A549 (cell line): ENCODE measurements around the gene CD300LF. TPM values are rescaled to one million over a fixed set of nuclear protein-coding genes. Genes with fewer than 3 reads are reported as not detected.

ENCODE experiments used
- ATAC-seq, 2 experiments: fragments of 200-7000 bp in 1 of 2; fragments of >200 bp in 1 of 2; cut with Nextera tagmentation in 1 of 2; cut with Tn5 transposase in 1 of 2; 3 replicates each; pipeline versions ENCODE4 v1.8.0 to v1.9.1; 2018 to 2020; ENCODE audit warnings: mild to moderate bottlenecking in 1 of 2, moderate library complexity in 1 of 2
- CTCF ChIA-PET: fragments of 300-600 bp; sonication (Branson Sonifier 250); formaldehyde crosslinking; extraction: SDS; loops from one replicate; lab custom pipeline; 2021; ENCODE audit warnings: antibody characterized with exemption, inconsistent platforms; lab: Yijun Ruan, JAX
- POLR2A ChIA-PET: fragments of 350-600 bp; formaldehyde crosslinking; extraction: SDS; loops from one replicate; lab custom pipeline; 2021; ENCODE audit warnings: antibody characterized with exemption, inconsistent platforms; lab: Yijun Ruan, JAX
- DNase-seq, 2 experiments: peaks; one replicate each; pipeline versions ENCODE4 v3.0.0 to v3.0.0-alpha.2; 2011 to 2016; ENCODE audit warnings: low read depth in 1 of 2, low spot score in 1 of 2
- FAIRE-seq: peaks from 2 replicates; lab custom pipeline; 2011; peaks lifted over from hg19 to GRCh38; lab: Jason Lieb, UNC
- H3K27ac ChIP-seq, 2 experiments: fragments of >200 bp; sonication (Bioruptor Twin); formaldehyde crosslinking; 3 replicates each; pipeline ENCODE4 v1.5.1; 2016 to 2017
- H3K4me1 ChIP-seq: fragments of >200 bp; sonication (Bioruptor Twin); formaldehyde crosslinking; 3 replicates; pipeline ENCODE4 v1.6.1; 2016
- H3K4me2 ChIP-seq: fragments of >200 bp; sonication (Bioruptor Twin); formaldehyde crosslinking; 3 replicates; pipeline ENCODE4 v1.6.1; 2016
- H3K4me3 ChIP-seq: fragments of >200 bp; sonication (Bioruptor Twin); formaldehyde crosslinking; 3 replicates; pipeline ENCODE4 v1.5.1; 2016
- H3K9me3 ChIP-seq: fragments of >200 bp; sonication (Bioruptor Twin); formaldehyde crosslinking; 3 replicates; pipeline ENCODE4 v1.6.1; 2016
- CBX8 ChIP-seq: fragments of 200-600 bp; sonication (generic); IDR thresholded peaks from 2 replicates; pipeline ENCODE4 v1.6.1; 2016
- E2F6 ChIP-seq: IDR thresholded peaks from 2 replicates; pipeline ENCODE4 v1.6.1; 2012; ENCODE audit warnings: low read depth, borderline replicate concordance
- GATA3 ChIP-seq: IDR thresholded peaks from 2 replicates; pipeline ENCODE4 v1.6.1; 2012; ENCODE audit warnings: borderline replicate concordance
- HEYL ChIP-seq: fragments of 250-450 bp; sonication (Bioruptor Pico); IDR thresholded peaks from 2 replicates; pipeline ENCODE4 v1.8.0; 2021; ENCODE audit warnings: mild to moderate bottlenecking, moderate library complexity
- HOXA7 ChIP-seq: fragments of 250-450 bp; sonication (Bioruptor Pico); IDR thresholded peaks from 2 replicates; pipeline ENCODE4 v1.5.0; 2020; ENCODE audit warnings: mild to moderate bottlenecking, moderate library complexity
- MYC ChIP-seq: IDR thresholded peaks from 2 replicates; pipeline ENCODE4 v1.6.1; 2012; ENCODE audit warnings: mild to moderate bottlenecking, inconsistent platforms, low read length, improper control_type of control experiment, borderline replicate concordance
- PHF8 ChIP-seq: fragments of 200-600 bp; sonication (generic); IDR thresholded peaks from 2 replicates; pipeline ENCODE4 v1.6.1; 2016; ENCODE audit warnings: low read depth, mild to moderate bottlenecking, antibody characterized with exemption, moderate library complexity, borderline replicate concordance
- RAD21 ChIP-seq, 2 experiments: fragments of >200 bp in 1 of 2; sonication (Bioruptor Twin) in 1 of 2; formaldehyde crosslinking in 1 of 2; IDR thresholded peaks in 1 of 2; conservative IDR thresholded peaks in 1 of 2; 2 replicates in 1 of 2; 3 replicates in 1 of 2; pipeline ENCODE4 v1.6.1; 2012 to 2018; ENCODE audit warnings: inconsistent platforms in 1 of 2
- RNF2 ChIP-seq: fragments of 200-600 bp; sonication (generic); IDR thresholded peaks from 2 replicates; pipeline ENCODE4 v1.6.1; 2016; ENCODE audit warnings: low read depth, mild to moderate bottlenecking, antibody characterized with exemption, moderate library complexity, borderline replicate concordance
- SMC3 ChIP-seq: fragments of >200 bp; sonication (Bioruptor Twin); formaldehyde crosslinking; IDR thresholded peaks from 3 replicates; pipeline ENCODE4 v1.6.1; 2018; ENCODE audit warnings: inconsistent platforms
- TP53 ChIP-seq: fragments of 250-450 bp; sonication (Bioruptor Pico); IDR thresholded peaks from 2 replicates; pipeline ENCODE4 v1.5.0; 2021; ENCODE audit warnings: mild to moderate bottlenecking, moderate library complexity
- ZC3H11A ChIP-seq: fragments of 450-650 bp; IDR thresholded peaks from 2 replicates; pipeline ENCODE4 v1.6.1; 2014; ENCODE audit warnings: antibody characterized with exemption, mild to moderate bottlenecking
- ZNF302 ChIP-seq: fragments of 250-450 bp; sonication (Bioruptor Pico); IDR thresholded peaks from 2 replicates; pipeline ENCODE4 v1.9.0; 2021; ENCODE audit warnings: inconsistent platforms, mild to moderate bottlenecking, moderate library complexity
- ZSCAN20 ChIP-seq: fragments of 250-450 bp; sonication (Bioruptor Pico); IDR thresholded peaks from 2 replicates; pipeline ENCODE4 v1.8.0; 2022; ENCODE audit warnings: mild to moderate bottlenecking, moderate library complexity
- WGBS: methylation state at CpG from one replicate; pipeline ENCODE4 v1.1.6; 2017; ENCODE audit errors: missing lambda C conversion rate; 5-methylcytosine and 5-hydroxymethylcytosine counted together
- polyA plus RNA-seq, 4 experiments: library from polyadenylated mRNA; depleted of rRNA in 3 of 4; stranded (reverse); fragments of >200 nt; fragmentation: RNase III in 1 of 4; extraction: RNeasy Plus Mini Kit Qiagen cat#74134 plus additional on column Dnase treatment in 1 of 4; gene quantifications; 2 replicates in 3 of 4; 3 replicates in 1 of 4; pipeline ENCODE4 v1.2.3, GENCODE V29; 2011 to 2017
- TF ChIP-seq, protein P1 (sequence below): fragments of 250-450 bp; sonication (Bioruptor Pico); IDR thresholded peaks from 2 replicates; pipeline ENCODE4 v1.5.0; 2021; ENCODE audit warnings: mild to moderate bottlenecking, moderate library complexity, borderline replicate concordance
- TF ChIP-seq, protein P2 (sequence below): fragments of >200 bp; sonication (Bioruptor Twin); formaldehyde crosslinking; IDR thresholded peaks from 3 replicates; pipeline ENCODE4 v1.5.1; 2016
- TF ChIP-seq, protein P3 (sequence below): fragments of >200 bp; sonication (Bioruptor Twin); formaldehyde crosslinking; IDR thresholded peaks from 2 replicates; pipeline ENCODE4 v1.6.1; 2016
- TF ChIP-seq, protein P4 (sequence below): fragments of 150-350 bp; IDR thresholded peaks from 2 replicates; pipeline ENCODE4 v1.6.1; 2014; ENCODE audit warnings: low read depth, mild to moderate bottlenecking, low read length

Gene CD300LF
- polyA plus RNA-seq, 2 of the 4 experiments (the other 2 are of a cell fraction), result not detected

- ChIA-PET CTCF (interaction anchor here (1.6 kb wide), 1 partner anchor 12 kb away, joined by 6 read pairs; no protein-coding TSS in a partner anchor), POLR2A (no interaction called here)
- WGBS, result 46% methylated on average over 6 of the region's 6 CpGs
- FAIRE-seq (no peak), ATAC-seq (peak; percentile 24 to 59; a peak in 1 of 6 replicates), DNase-seq (no peak)
- no peak overlapping the region for H3K27ac ChIP-seq
- no peaks in the 10 kb centered on the region for H3K4me1 ChIP-seq
- H3K4me3 ChIP-seq, result no peak overlapping the region
- TF ChIP-seq, protein P1, sequence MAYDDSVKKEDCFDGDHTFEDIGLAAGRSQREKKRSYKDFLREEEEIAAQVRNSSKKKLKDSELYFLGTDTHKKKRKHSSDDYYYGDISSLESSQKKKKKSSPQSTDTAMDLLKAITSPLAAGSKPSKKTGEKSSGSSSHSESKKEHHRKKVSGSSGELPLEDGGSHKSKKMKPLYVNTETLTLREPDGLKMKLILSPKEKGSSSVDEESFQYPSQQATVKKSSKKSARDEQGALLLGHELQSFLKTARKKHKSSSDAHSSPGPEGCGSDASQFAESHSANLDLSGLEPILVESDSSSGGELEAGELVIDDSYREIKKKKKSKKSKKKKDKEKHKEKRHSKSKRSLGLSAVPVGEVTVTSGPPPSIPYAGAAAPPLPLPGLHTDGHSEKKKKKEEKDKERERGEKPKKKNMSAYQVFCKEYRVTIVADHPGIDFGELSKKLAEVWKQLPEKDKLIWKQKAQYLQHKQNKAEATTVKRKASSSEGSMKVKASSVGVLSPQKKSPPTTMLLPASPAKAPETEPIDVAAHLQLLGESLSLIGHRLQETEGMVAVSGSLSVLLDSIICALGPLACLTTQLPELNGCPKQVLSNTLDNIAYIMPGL (CRISPR knock-in tag), result no peak
- TF ChIP-seq HEYL (no peak), RNF2 (no peak), HOXA7 (CRISPR knock-in tag) (no peak), CBX8 (no peak), RAD21 (conservative IDR thresholded peaks at IDR 0.05 in 1 of 2, IDR thresholded peaks at IDR 0.05 in 1 of 2) (no peak), ZNF302 (no peak), MYC (no peak), SMC3 (no peak)
- TF ChIP-seq, protein P2, sequence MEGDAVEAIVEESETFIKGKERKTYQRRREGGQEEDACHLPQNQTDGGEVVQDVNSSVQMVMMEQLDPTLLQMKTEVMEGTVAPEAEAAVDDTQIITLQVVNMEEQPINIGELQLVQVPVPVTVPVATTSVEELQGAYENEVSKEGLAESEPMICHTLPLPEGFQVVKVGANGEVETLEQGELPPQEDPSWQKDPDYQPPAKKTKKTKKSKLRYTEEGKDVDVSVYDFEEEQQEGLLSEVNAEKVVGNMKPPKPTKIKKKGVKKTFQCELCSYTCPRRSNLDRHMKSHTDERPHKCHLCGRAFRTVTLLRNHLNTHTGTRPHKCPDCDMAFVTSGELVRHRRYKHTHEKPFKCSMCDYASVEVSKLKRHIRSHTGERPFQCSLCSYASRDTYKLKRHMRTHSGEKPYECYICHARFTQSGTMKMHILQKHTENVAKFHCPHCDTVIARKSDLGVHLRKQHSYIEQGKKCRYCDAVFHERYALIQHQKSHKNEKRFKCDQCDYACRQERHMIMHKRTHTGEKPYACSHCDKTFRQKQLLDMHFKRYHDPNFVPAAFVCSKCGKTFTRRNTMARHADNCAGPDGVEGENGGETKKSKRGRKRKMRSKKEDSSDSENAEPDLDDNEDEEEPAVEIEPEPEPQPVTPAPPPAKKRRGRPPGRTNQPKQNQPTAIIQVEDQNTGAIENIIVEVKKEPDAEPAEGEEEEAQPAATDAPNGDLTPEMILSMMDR, result no peak
- TF ChIP-seq, protein P3, sequence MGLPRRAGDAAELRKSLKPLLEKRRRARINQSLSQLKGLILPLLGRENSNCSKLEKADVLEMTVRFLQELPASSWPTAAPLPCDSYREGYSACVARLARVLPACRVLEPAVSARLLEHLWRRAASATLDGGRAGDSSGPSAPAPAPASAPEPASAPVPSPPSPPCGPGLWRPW, result no peak
- TF ChIP-seq, protein P4, sequence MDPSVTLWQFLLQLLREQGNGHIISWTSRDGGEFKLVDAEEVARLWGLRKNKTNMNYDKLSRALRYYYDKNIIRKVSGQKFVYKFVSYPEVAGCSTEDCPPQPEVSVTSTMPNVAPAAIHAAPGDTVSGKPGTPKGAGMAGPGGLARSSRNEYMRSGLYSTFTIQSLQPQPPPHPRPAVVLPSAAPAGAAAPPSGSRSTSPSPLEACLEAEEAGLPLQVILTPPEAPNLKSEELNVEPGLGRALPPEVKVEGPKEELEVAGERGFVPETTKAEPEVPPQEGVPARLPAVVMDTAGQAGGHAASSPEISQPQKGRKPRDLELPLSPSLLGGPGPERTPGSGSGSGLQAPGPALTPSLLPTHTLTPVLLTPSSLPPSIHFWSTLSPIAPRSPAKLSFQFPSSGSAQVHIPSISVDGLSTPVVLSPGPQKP, result no peak
- peaks cover 5% of the 10 kb centered on the region; the same call in 2 of the 3 replicates for H3K9me3 ChIP-seq
- no peak overlapping the region for H3K4me2 ChIP-seq
Measured at GRCh38 chr17:74690409-74690825, 22.3 kb downstream of the CD300LF start.

- 70% methylated on average over 3 of the region's 3 CpGs for WGBS
- TF ChIP-seq TP53 (CRISPR knock-in tag), result no peak
- TF ChIP-seq E2F6, result no peak
- no peak for TF ChIP-seq PHF8
- no peak for TF ChIP-seq ZC3H11A
- no peak for TF ChIP-seq ZSCAN20 (CRISPR knock-in tag)
- no peak for TF ChIP-seq HOXA7 (CRISPR knock-in tag)
- TF ChIP-seq GATA3, result no peak
- no peak for TF ChIP-seq RAD21 (conservative IDR thresholded peaks at IDR 0.05 in 1 of 2, IDR thresholded peaks at IDR 0.05 in 1 of 2)
- FAIRE-seq (no peak), DNase-seq (no peak), ATAC-seq (no peak)
- Histone ChIP-seq H3K4me1 (no peaks in the 10 kb centered on the region), H3K27ac (no peak overlapping the region), H3K4me2 (no peak overlapping the region), H3K9me3 (no peaks in the 10 kb centered on the region), H3K4me3 (no peak overlapping the region)
- ChIA-PET CTCF (interaction anchor here (1.0 to 2.2 kb wide), 2 partner anchors 58 to 103 kb away, joined by 3 to 5 read pairs; no protein-coding TSS in a partner anchor), POLR2A (no interaction called here)
Measured at GRCh38 chr17:74687886-74688285, 24.8 kb downstream of the CD300LF start.
